ENCODE results near the gene HSPB6.

DNA sequence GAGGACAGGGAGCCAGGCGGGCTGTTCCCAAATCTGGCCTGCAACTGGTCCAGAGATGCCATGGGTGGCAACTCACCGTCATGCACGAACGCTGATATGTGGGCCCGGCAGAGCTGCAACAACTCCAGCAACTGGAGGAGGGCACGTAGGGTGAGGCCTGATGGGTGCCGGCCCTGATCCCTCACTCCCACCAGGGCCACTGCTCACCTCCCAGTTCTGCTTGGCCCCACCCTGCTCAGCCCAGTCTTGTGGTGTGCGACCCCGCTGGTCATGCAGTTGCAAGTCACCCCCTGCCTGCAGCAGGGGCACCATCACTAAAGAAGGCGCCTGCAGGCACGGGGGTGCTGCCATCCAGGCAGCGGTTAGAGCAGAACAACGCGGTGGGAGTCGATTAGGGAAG is 35.5 kb upstream of the HSPB6 start:
- TF ChIP-seq, protein P1, sequence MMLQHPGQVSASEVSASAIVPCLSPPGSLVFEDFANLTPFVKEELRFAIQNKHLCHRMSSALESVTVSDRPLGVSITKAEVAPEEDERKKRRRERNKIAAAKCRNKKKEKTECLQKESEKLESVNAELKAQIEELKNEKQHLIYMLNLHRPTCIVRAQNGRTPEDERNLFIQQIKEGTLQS (IDR thresholded peaks at IDR 0.05): no peak
- TF ChIP-seq, protein P2, sequence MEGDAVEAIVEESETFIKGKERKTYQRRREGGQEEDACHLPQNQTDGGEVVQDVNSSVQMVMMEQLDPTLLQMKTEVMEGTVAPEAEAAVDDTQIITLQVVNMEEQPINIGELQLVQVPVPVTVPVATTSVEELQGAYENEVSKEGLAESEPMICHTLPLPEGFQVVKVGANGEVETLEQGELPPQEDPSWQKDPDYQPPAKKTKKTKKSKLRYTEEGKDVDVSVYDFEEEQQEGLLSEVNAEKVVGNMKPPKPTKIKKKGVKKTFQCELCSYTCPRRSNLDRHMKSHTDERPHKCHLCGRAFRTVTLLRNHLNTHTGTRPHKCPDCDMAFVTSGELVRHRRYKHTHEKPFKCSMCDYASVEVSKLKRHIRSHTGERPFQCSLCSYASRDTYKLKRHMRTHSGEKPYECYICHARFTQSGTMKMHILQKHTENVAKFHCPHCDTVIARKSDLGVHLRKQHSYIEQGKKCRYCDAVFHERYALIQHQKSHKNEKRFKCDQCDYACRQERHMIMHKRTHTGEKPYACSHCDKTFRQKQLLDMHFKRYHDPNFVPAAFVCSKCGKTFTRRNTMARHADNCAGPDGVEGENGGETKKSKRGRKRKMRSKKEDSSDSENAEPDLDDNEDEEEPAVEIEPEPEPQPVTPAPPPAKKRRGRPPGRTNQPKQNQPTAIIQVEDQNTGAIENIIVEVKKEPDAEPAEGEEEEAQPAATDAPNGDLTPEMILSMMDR (IDR thresholded peaks at IDR 0.05; ENCODE audit: low read depth, low read length, missing input control): no peak
- no peak for TF ChIP-seq SP1 (IDR thresholded peaks at IDR 0.05)
- TF ChIP-seq, protein P3, sequence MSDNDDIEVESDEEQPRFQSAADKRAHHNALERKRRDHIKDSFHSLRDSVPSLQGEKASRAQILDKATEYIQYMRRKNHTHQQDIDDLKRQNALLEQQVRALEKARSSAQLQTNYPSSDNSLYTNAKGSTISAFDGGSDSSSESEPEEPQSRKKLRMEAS (IDR thresholded peaks at IDR 0.05): no peak
- TF ChIP-seq RAD21 (IDR thresholded peaks at IDR 0.05): no peak
- TF ChIP-seq FOXA1 (IDR thresholded peaks at IDR 0.05): no peak
- TF ChIP-seq YY1 (IDR thresholded peaks at IDR 0.05): no peak
- TF ChIP-seq HNF4G (IDR thresholded peaks at IDR 0.05): no peak
- TF ChIP-seq, protein P4, sequence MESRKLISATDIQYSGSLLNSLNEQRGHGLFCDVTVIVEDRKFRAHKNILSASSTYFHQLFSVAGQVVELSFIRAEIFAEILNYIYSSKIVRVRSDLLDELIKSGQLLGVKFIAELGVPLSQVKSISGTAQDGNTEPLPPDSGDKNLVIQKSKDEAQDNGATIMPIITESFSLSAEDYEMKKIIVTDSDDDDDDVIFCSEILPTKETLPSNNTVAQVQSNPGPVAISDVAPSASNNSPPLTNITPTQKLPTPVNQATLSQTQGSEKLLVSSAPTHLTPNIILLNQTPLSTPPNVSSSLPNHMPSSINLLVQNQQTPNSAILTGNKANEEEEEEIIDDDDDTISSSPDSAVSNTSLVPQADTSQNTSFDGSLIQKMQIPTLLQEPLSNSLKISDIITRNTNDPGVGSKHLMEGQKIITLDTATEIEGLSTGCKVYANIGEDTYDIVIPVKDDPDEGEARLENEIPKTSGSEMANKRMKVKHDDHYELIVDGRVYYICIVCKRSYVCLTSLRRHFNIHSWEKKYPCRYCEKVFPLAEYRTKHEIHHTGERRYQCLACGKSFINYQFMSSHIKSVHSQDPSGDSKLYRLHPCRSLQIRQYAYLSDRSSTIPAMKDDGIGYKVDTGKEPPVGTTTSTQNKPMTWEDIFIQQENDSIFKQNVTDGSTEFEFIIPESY (IDR thresholded peaks at IDR 0.05): no peak
